ENCODE results near the gene ZNF136.

GRCh38 chr19:12194827-12195731, 32.2 kb downstream of the ZNF136 start:
- TF ChIP-seq CTCF (conservative IDR thresholded peaks at IDR 0.05; ENCODE audit: low read length) (no peak), EZH2phosphoT487 (IDR thresholded peaks at IDR 0.05; ENCODE audit: borderline replicate concordance) (no peak)
